Measurements from ENCODE around the gene RNF144B. TPM values are rescaled to one million over a fixed set of nuclear protein-coding genes. Genes with fewer than 3 reads are reported as not detected.
"Not testable (repeated sequence)": the region's sequence is repeated elsewhere in the genome, so short reads cannot be mapped to it uniquely, and the experiment has no call there.

Gene RNF144B
- 3.1 TPM for total RNA-seq

DNA sequence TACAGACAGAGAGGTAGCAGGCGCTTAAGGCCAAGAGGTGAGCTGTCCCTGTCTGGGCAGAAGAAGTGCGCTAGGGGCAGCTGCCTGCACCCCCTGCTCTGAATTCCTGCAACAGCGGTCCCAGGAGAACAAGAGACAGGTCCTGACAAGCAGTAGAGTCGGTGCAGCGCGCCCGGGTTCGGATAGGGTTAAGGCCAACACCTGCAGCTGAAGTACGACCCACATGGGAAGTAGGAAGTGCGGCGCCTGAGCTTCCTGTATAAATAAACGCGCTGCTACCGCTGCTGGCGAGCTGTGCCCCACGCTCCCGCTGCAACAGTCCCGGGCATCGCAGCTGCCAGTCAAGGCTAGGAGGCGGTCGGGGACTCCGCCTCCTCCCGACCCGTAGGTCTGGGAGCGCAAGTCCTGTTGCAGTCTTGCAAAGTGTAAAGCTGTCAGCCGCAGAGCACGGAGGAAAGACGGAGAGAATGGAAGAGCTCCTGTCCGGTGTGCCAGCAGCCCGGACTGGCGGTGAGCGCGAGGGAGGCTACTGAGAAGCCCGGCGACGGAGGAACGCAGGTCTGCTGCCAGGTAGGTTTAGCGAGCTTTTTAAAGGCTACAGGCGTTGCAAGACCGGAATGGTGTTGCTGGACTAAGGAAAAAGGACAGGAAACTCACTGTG, at the start of gene RNF144B:
RNF144B (plus strand) TSS at position 290 of the 661 bp plus-strand sequence. CDS start 12,185 bp downstream, outside the sequence.
- peak; percentile 52 for DNase-seq

DNA sequence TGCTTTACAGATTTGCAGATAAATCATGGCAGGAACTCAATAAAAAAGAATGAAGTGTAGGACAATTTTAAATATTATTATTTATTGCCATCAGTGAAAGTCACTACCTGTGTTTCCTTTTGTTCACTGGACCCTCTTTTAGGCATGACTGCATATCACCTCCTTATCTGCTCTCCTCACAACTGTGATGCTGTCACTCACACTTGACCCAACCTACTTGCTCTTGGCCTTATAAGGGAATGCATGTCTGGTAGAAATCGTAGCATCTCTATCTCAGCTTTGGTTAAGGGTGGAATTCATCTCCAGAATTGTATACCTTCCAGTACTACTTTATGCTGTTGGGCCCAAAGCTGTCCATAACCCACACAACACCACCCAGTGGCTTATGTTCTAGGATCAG, 47.6 kb upstream of the RNF144B start:
- DNase-seq = no peak

DNA sequence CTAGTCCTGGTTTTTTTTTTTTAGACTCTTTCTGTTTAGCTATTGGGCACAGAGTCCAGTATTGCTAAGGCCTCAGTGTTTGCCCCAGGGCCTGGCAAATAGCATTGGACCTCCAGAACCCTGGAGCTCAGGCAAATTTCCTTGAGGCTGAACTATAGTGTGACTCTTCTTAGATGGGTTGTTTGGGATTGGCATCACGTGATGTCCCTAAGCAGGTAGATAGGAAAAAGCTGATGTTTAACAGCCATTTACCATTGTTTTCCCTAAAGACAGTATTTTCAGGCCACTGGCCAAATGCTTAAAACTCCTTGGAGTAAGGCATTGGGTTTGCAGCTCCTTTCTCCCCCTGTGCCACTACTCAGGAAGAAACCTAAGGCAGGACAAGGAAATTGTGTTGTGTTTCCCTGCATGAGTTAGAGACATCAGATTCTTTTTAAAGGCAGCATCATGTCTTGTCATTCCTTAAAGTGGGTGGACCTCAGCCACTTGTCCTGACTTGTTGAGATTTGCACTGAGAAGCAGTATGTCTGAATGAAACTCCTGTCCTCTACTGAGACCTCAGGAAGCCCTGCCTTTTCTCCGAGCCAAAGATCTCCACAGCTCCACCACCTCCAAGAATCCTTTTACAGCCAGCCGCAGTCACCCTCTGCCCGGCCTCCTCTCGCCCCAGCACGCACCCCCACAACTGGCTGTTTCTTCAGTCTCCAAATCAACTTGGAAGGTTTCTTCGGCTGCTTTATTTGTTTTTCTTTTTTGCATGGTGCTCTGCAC, 46.2 kb upstream of the RNF144B start:
- DNase-seq = no peak

DNA sequence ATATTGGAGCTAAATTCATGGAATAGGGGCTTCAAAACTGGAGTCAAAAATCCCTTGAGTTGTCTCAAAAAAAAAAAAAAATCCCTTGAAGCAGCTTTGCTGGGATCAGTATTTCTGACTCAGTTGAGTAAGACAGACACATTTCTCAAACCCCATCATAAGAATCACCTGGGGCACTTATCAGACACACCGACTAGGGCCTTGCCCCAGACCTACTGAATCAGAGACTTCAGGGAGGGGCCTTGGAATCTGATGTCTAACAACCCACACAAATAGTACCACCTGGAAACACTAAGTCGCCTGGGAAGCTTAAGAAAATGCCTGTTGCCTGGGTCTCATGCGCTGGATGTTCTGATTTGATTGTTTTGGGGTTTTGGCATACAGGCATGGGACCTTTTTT, 44.9 kb upstream of the RNF144B start:
- no peak for DNase-seq

DNA sequence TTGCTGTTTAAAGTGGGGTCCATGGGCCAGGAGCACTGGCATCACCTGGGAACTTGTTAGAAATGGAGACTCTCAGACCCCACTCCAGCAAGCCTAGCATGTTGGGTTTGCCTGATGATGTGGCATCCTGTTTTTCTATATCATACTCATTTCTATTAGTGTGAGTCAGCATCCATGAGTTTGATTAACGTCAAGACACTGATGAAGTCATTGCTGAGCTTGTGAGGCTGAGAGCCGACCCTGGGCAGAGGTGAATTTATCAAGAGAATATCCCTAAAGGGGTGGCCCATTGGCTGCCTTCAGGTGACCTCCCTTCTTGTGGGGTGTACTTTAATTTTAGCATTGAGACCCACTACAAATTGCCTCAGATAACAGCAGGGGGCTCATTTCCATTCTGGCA, 43.4 kb upstream of the RNF144B start:
- DNase-seq = no peak

DNA sequence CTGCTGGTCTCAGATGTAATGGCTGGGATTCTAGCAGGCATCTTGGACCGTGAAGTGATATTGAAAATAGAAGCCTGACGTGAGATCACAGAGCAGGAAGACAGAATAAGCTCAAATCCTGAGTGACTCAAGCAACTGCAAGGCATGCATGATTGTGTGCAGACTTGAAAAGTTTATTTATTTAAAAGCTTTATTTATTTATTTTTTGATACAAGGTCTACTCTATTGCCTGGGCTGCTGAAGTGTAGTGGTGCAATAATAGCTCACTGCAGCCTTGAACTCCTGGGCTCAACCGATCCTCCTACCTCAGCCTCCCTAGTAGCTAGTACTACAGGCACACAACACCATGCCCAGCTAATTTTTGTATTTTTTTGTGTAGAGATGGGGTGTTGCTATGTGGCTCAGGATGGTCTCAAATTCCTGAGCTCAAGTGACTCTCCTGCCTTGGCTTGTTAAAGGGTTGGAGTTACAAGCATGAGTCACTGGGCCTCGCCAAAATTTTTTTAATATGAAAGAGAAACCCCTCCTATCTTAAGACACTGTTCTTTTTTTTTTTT, 40.1 kb upstream of the RNF144B start:
- no peak for DNase-seq

DNA sequence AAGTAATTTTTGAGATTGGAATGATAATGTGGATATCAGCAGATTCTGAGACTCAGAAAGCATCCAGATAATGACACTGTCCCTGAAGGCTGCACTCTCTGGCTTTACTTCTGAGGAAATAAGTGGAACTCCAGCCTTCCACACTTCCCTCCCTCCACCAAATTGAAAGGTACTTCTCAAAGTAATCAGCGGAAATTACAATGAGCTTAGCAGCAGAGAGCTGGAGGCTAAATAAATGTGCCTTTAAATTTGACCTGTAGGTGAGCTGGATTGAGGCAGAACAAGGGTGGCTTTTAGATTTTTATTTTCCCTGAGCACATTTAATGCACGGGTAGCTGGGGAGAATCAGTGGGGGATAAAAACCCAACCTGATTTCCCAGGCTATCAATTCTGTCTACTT, 39.3 kb upstream of the RNF144B start:
- no peak for DNase-seq

DNA sequence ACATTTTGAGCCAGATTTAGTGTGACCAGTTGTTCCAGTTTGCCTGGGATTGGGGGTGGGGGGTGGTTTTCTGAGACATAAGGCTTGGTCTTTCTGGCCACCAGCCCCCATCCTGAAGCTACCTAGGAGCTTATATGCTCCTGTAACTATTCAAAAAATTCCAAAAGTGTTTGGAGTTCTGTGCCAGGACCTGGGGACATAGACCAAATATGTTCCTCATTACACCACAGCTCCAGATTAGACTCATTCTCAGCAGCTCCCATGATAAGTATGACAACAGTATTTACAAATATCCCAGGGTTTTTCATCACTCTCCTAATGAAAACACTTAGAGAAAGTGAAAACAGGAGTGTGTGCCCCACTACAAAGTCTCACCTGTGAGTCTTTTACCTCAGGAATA, 37.8 kb upstream of the RNF144B start:
- no peak for DNase-seq

DNA sequence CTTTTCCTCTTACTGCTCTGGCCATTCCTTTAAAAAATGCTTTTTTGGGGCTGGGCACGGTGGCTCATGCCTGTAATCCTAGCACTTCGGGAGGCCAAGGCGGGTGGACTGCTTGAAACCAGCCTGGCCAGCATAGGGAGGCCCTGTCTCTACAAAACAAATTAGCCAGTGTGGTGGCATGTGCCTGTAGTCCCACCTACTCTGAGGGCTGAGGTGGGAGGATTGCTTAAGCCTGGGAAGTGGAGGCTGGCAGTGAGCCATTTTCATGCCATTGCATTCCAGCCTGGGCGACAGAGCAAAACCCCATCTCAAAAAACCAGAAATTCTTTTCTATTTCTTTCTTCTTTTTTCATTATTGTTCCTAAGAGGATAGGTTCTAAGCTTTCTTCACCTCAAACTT, 36.9 kb upstream of the RNF144B start:
- no peak for DNase-seq

DNA sequence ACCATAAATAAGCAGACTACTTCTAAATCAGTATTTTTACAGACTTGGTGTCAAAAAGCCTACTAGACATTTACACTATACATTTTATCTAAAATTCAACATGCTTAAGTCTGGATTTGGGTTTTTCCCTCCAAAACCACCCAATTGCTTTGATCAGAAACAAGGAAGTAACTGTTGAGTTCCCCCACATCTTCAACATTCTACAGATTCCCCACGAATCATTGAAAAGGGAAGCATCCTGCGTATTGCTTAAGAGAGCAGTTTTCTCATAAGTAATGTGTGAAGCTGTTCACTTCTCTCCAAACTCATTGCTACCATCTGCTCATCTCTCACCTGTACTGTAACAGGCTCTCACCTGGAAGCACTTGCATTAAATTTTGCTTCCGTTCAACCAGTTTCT, 36.4 kb upstream of the RNF144B start:
- no peak for DNase-seq

DNA sequence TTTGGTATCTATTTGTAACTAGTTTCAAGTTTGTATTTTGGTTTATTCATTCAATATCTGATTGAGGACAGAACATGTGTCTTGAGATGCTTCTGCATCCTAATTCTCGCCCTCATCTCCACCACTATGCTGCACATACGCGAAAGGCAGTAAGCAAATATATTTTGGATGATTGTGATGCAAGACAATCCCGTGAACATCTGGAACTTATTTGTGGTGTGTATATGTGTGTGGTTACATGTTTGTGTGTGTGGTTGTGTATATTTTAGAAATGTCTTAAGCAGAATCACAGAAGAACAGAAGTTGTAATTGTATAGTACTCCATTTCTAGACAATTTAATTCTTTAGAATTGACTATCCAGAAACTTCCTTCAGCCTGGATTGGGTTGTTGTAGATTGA, 35.1 kb upstream of the RNF144B start:
- DNase-seq = no peak

DNA sequence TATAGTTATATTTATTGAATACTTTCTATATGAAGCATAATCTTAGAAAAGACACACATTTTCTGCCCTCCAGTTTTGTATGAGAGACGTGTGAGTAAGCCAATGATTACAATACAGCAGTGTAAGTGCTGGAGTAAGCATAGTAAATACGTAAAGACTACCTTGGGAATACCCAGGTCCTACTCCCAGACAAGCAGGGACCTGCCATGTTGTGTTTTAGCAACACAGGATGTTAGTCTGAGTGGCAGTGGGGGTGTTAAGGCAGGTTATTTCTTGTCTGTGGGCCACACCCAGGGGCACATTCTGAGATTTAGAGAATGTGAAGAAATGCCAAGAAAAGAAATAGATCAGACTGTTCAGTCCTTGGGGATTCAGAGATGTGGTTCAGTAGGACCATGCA, 34.3 kb upstream of the RNF144B start:
- DNase-seq = no peak

DNA sequence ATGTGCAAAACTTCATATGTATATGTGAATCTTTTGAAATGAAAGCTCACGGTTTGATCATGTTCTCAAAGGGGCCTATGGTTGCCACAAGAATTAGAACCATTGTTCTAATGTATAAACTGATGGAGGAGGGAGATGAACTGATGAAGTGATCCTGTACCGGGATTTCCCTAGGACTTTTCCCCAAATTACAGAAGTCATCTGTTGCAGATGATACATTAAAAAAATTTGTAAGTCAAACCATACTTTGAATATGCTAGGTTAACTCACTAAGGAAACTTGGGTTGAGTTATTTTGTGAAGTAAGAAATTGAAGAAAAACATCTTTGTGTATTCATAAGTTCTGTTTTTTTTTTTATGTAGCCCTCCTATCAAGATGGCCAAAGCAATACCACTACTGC, 33.9 kb upstream of the RNF144B start:
- DNase-seq = no peak

DNA sequence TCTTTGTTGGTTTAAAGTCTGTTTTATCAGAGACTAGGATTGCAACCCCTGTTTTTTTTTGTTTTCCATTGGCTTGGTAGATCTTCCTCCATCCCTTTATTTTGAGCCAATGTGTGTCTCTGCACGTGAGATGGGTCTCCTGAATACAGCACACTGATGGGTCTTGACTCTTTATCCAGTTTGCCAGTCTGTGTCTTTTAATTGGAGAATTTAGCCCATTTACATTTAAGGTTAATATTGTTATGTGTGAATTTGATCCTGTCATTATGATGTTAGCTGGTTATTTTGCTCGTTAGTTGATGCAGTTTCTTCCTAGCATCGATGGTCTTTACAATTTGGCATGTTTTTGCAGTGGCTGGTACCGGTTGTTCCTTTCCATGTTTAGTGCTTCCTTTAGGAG, 29.6 kb upstream of the RNF144B start:
- DNase-seq = not testable (repeated sequence)

DNA sequence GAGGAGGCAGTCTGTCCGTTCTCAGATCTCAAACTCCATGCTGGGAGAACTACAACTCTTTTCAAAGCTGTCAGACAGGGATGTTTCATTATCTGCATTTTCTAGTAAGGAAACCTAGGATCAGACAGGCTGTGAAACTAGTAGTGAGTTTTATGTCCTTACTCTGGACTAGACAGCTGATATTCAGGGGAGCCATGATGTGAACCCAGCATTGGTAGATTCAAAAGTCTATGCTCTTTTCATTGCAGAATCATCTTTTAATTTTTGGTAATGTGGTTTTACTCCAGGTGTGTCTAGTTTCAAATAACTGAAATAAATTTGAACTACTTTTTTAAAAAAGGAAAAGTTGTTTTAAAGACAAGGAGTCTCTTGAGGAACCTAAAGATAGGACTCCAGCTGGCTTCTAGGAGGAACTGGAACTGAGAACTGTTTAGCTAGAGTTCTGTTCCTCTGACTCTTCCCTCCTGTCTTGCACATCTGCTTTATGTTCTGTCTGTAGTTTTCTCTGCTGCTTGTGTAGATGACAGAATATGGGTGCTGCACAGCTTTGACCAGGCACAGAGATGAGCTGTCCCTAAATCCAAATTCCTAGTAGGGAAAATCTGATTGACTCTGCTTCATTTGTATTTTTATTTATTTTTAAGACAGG, 27.8 kb upstream of the RNF144B start:
- DNase-seq = no peak

DNA sequence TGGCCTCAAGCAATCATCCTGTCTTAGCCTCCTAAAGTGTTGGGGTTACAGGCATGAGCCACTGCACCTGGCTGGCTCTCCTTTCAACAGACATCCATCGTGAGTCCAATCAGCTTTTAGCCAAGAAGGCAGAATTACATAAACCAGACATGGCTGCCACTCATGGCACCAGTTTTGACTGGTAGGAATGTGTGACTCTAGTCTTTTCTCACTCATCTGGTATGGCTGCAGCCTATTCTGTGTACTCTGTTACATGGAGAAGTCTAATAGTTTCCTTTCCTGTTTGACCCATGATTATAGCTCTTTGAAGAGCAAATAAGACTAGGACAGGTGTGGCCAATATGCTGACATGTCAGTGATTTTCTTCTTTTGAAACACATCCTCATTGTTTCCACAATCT, 27.0 kb upstream of the RNF144B start:
- no peak for DNase-seq

DNA sequence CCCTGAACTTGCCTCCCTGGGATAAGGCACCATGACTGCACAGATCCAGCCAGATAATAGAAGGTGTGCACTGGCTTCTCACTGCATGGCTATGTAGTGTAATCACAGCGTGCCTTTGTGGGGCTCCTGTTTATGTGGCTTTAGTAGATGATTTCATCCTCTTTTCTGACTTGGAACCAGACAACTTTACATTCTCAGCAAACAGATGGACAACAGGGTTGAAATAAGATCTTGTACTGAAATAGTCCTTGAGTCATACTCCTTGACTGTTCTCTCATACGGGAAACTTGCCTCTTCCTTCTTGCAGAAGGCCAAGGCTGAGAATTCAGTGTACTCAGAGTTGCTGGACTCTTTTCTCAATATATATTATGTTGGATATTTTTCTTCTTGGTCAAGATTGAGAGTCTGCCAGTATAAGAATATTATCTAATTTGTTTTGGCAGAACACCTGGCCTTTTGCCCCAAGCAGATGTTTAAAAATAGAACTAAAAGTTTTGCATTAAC, 25.0 kb upstream of the RNF144B start:
- no peak for DNase-seq

DNA sequence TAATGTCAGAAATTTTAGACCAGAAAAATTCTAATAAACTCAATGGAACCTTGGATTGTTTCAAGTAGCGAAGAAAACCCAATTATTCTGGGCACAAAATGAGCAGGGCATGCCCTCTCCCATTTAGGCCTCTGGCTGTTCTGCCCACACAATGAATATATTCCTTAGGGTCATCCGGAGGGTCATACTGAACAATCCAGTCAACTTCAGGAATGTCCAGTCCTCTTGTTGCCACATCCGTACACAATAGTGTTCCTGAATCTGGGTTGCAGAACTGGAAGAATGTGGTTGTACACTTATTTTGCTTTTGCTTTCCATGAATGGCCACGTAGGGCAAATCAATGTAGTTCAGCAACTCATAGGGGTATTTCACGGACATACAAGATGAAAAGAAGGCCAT, 23.4 kb upstream of the RNF144B start:
- DNase-seq = no peak

DNA sequence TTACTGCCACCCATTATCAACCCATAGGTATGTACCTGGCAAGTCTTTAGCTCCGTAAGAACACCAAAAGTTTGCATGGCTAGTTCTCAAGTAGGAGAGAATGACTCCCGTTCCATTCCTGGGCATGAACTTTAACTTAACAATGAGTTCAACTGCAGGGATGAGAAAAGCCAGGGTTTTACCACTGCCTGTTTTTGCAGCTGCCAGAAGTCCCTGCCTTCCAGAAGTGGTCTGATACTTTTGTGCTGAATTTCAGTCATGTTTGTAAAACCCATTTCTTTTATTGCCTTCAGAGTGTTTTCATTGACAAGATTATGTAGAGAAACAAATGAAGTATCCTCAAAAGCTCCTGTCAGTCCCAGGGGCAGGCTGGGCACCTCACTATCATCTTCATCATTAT, 22.6 kb upstream of the RNF144B start:
- DNase-seq = not testable (repeated sequence)

DNA sequence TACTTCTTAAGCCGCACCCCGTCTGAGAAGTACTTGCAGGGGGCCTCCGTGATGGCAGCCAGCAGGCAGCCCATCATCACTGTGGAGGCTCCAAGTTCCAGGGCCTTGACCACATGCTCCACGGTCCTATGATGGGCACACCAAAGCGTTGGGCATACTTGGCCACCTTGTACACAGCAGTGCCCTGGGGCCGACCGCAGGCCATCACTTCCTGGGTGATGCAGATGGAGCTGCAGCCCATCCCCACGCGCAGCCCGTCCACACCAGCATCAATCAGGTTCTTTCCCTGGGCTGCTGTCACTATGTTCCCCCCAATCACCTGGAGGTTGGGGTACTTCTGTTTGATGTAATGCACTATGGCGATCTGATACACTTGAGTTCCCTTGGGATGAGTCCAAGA, 19.8 kb upstream of the RNF144B start:
- DNase-seq = no peak

DNA sequence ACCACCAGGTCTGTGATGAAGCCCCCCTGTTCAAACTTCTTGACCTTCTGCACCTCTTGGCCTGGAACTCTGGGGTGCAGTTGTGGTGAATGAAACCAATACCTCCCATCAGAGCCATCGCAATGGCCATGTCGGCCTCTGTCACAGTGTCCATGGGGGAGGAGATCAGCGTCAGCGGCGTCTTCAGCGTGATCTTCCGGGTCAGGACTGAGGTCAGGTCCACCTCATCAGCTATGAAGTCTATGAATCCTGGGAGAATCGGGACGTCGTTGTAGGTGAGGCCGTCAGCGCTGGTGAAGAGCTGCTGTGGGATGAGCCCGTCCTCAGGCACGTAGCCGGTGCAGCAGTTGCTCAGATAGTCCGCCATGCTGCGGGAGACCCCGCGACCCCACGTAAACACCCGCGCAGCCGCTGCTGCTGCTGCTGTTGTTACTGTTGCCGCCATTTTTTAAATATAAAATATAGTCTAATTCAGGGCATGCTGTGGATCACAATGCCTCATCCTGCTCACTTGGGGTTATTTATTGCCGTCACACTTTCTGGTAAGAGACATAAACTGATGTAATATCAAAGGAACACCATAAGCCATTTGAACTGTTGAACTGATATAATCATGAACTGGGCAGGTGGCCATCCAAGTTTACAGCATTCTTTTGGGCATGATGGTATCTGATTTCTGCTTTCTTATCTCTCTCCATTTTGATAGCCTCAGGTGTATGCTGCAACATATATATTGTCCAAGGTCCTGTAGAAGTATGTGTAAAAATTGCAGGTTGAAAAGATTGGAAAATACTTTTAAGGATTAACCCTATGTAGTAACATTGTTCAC, 18.7 kb upstream of the RNF144B start:
- no peak for DNase-seq

DNA sequence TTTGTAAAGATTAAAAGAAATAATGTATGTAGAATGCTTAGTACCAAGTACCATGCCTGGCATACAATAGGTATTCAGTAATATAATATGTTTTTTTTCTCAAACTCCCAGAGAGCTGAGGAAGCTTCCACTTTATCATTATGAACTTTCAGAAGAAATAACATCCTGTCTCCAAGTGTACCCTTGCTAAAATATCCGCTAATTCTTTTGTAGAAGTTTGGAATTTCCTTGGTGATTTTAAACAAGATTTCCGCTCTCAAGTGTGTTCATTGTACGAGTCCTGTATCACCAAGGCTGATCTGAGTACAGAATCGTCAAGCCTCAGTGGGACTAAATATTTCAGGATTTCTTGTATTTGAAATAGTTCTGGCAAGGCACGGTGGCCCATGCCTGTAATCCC, 16.1 kb upstream of the RNF144B start:
- no peak for DNase-seq

Measured in occipital lobe (tissue), 2 donors.